ENCODE results near the gene RANBP6.

Gene RANBP6

DNA sequence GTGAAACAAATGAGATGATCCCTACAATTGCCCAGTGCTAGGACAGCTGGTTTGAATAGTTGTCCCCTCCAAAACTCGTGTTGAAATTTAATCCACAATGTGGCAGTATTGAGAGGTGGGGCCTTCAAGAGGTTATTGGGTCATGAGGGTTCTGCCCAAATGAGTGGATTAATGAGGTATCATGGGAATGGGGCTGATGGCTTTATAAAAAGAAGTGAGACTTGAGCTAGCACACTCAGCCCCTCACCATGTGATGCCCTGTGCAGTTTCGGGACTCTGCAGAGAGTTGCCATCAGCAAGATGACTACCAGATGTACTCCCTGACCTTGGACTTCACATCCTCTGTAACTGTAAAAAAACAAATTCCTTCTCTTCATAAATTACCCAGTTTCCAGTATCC, 33.1 kb downstream of the RANBP6 start:
- no peak for TF ChIP-seq GATA1 (IDR thresholded peaks at IDR 0.05; ENCODE audit: low read depth, low read length)
- no peak for TF ChIP-seq POLR2A (IDR thresholded peaks at IDR 0.05; ENCODE audit: low read length)
- DNase-seq: no peak

DNA sequence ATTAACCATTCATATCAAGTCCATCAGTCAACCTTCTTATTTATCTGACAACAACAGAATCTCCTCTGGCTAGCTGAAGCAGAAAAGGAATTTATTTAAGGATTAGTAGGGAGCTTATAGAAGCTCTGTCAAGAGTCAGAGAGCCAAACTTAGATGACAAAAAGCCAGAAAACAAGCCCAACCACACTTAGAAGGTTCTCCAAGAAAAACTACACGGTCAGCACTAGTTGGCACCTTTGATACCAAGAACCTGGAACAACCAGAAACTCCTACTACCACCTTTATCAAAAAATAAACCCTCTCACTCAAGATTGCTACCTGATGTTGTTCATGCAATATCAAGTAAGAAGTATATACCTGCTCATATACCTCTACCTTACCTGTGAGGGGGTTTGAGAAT, 36.9 kb downstream of the RANBP6 start:
- DNase-seq: no peak
- TF ChIP-seq GATA1 (IDR thresholded peaks at IDR 0.05; ENCODE audit: low read depth, low read length) (no peak), POLR2A (IDR thresholded peaks at IDR 0.05; ENCODE audit: low read length) (no peak)

DNA sequence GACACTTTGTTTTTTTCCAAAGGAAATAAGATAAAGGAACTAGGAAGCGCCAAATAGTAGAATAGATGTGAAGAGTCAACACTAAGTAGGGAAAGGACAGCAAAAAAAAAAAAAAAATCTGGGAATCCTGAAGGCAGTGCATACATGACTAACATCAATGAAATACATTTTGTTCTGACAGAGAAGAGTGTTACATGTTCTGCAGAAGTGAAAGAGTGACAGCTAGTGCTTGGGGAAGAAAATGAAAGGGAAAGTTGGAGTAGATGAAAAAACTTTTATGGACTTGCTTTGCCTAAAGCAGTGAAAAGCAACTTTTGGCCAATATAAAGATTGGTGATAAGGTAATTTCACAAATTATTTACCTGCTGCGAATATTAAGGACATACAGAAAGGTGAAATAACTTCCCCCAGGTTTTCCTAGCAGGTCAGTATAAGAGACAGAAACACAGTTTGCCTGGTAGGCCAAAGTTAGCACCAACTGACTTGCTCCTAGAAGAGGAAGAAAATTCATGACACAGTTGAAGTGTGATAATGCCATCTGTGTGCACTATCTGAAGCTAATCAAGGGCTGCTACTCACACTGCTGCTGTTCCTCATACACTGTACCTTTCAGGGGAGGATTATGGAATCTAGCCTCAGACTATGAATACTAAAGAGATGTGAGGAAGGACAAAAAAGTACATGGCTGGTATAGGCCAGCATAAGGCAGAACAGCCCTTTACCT, 38.6 kb downstream of the RANBP6 start:
- no peak for TF ChIP-seq POLR2A (IDR thresholded peaks at IDR 0.05; ENCODE audit: low read length)
- TF ChIP-seq GATA1 (IDR thresholded peaks at IDR 0.05; ENCODE audit: low read depth, low read length): no peak
- peak; percentile 43 to 62 for DNase-seq

DNA sequence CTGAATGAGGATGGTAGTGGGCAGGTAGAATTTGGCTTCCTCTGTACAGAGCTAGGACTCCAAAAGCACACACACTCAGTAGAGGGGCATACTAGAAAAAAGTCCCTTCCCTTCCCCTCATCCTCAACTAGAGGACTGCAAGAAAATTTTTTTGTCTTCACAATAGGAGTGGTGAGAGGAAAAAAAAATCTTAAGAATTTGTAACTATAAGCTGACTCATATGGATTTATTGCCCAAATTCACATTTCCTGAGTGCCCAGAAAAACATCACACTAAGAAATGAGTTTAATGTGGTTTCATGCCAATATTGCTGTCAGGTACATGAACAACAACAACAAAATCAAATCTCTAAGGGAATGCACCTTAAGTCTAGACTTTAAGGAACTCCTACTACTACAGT, 43.7 kb downstream of the RANBP6 start:
- DNase-seq: no peak
- TF ChIP-seq GATA1 (IDR thresholded peaks at IDR 0.05; ENCODE audit: low read depth, low read length) (no peak), POLR2A (IDR thresholded peaks at IDR 0.05; ENCODE audit: low read length) (no peak)

Measured in erythroblast (primary cell).